Measurements from ENCODE around the gene ACAA2. TPM values are rescaled to one million over a fixed set of nuclear protein-coding genes. Genes with fewer than 3 reads are reported as not detected.

Gene ACAA2
- total RNA-seq: 100 to 1,000 TPM; 118 to 175 (median 168) TPM

- no peak for TF ChIP-seq CTCF (IDR thresholded peaks at IDR 0.05; ENCODE audit: low read depth)
These were observed at the start of gene ACAA2 for GRCh38 chr18:49813319-49814146. ACAA2 (minus strand) TSS chr18:49813533; CDS start chr18:49813484, 49 bp downstream.

GRCh38 chr18:49862656-49863385, 49.5 kb upstream of the ACAA2 start:
- no peak for TF ChIP-seq CTCF (IDR thresholded peaks at IDR 0.05; ENCODE audit: low read depth)

DNA sequence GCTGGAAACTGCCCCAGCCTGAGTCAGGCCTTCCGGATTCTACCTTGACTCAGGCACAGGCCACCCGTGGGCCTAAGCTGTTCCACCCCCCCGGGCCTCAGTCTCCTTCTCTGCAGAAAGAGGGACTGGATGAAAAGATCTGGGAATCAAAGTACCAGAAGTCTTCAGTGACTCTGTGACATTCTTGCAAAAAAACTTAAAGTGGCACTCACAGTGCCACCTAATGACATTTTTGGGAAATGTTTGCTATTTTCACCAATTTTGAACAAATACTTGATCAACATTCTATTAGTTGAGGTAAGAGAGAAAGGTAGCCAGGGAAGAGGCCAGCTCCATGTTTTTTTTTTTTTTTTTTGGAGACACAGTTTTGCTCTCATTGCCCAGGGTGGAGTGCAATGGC, 48.3 kb upstream of the ACAA2 start:
- no peak for TF ChIP-seq CTCF (IDR thresholded peaks at IDR 0.05; ENCODE audit: low read depth)

- no peak for TF ChIP-seq CTCF (IDR thresholded peaks at IDR 0.05; ENCODE audit: low read depth)
These were observed 46.4 kb upstream of the ACAA2 start for GRCh38 chr18:49859725-49860124.

- TF ChIP-seq CTCF (IDR thresholded peaks at IDR 0.05; ENCODE audit: low read depth): no peak
These were observed 45.7 kb upstream of the ACAA2 start for GRCh38 chr18:49859021-49859359.

DNA sequence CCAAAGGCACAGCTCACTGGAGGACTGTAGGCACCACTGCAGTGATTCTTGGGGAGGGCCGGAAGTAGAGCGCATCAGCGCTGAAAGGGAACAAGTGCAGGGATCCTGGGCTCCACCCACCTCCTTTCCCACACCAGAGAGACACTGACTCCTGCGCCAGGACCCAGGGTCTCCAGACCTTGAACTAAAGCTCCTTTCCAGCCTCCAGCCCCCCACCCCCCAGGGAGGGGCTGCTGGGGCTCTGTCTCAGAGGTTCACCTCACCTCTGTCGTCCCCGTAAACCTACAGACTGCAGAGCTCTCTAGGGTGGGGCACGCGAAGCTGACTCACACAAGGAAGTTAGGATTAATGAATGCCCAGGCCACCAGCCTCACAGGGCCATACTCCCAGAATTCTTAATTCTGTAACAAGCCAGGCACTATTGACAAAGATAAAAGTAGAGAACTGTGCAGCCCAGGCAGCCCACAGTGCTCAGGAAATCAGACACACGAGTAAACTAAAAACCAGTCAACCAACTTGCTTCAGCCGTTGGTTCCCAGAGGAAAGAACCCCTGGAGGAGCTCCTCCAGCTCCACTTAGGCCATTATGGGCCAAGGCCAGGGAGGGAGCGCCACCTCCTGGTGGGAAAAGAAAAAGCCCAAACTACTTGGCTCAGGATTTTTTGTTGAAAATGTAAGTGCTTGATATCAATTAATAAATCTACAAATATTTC, 45.1 kb upstream of the ACAA2 start:
- TF ChIP-seq CTCF (IDR thresholded peaks at IDR 0.05; ENCODE audit: low read depth): no peak

- no peak for TF ChIP-seq CTCF (IDR thresholded peaks at IDR 0.05; ENCODE audit: low read depth)
These were observed 44.4 kb upstream of the ACAA2 start for GRCh38 chr18:49857708-49858107.

All from subcutaneous adipose tissue (tissue), 4 donors.